SK-N-SH treated with all-trans-retinoic acid at 6 μM for 48 hours (cell line): ENCODE measurements around the gene CNPPD1.

Experiments
- ATAC-seq: fragments of 200-7000 bp; cut with Tn5 transposase; 3 replicates; pipeline ENCODE4 v1.9.1; 2020; ENCODE audit warnings: mild to moderate bottlenecking, moderate library complexity
- ARNTL ChIP-seq: fragments of 450-650 bp; formaldehyde crosslinking; IDR thresholded peaks from 2 replicates; pipeline ENCODE4 v1.5.0; 2020; ENCODE audit warnings: low read depth, mild to moderate bottlenecking, moderate library complexity, borderline replicate concordance
- BACH2 ChIP-seq: fragments of 250-450 bp; sonication (Bioruptor Pico); IDR thresholded peaks from 2 replicates; pipeline ENCODE4 v1.9.0; 2021; ENCODE audit warnings: mild to moderate bottlenecking, borderline replicate concordance
- CSDC2 ChIP-seq: fragments of 250-450 bp; sonication (Bioruptor Pico); IDR thresholded peaks from 2 replicates; pipeline ENCODE4 v1.5.0; 2020; ENCODE audit warnings: mild to moderate bottlenecking, moderate library complexity
- ESRRG ChIP-seq: fragments of 250-450 bp; sonication (Bioruptor Pico); IDR thresholded peaks from 2 replicates; pipeline ENCODE4 v1.6.1; 2021; ENCODE audit warnings: mild to moderate bottlenecking
- GLIS3 ChIP-seq: fragments of 250-450 bp; sonication (Bioruptor Pico); IDR thresholded peaks from 2 replicates; pipeline ENCODE4 v1.5.0; 2020; ENCODE audit warnings: mild to moderate bottlenecking, moderate library complexity
- OSR1 ChIP-seq: fragments of 250-450 bp; sonication (Bioruptor Pico); IDR thresholded peaks from 2 replicates; pipeline ENCODE4 v1.8.0; 2022; ENCODE audit warnings: moderate library complexity, mild to moderate bottlenecking, inconsistent platforms
- PPARA ChIP-seq: fragments of 250-450 bp; sonication (Bioruptor Pico); IDR thresholded peaks from 2 replicates; pipeline ENCODE4 v1.5.0; 2020; ENCODE audit warnings: mild to moderate bottlenecking, borderline replicate concordance
- RARB ChIP-seq: fragments of 250-450 bp; sonication (Bioruptor Pico); IDR thresholded peaks from 2 replicates; pipeline ENCODE4 v1.8.0; 2021; ENCODE audit warnings: mild to moderate bottlenecking, moderate library complexity
- TCF4 ChIP-seq: fragments of 250-450 bp; sonication (Bioruptor Pico); IDR thresholded peaks from 2 replicates; pipeline ENCODE4 v1.8.0; 2021; ENCODE audit warnings: mild to moderate bottlenecking, moderate library complexity, borderline replicate concordance
- TOX ChIP-seq: fragments of 250-450 bp; sonication (Bioruptor Pico); IDR thresholded peaks from 2 replicates; pipeline ENCODE4 v1.8.0; 2021; ENCODE audit warnings: mild to moderate bottlenecking, moderate library complexity, borderline replicate concordance
- ZC3H10 ChIP-seq: fragments of 250-450 bp; sonication (Bioruptor Pico); IDR thresholded peaks from 2 replicates; pipeline ENCODE4 v1.5.1; 2021; ENCODE audit warnings: mild to moderate bottlenecking, moderate library complexity
- ZFP30 ChIP-seq: fragments of 450-650 bp; formaldehyde crosslinking; IDR thresholded peaks from 2 replicates; pipeline ENCODE4 v1.5.0; 2022; ENCODE audit warnings: mild to moderate bottlenecking, moderate library complexity
- ZNF565 ChIP-seq: fragments of 450-650 bp; formaldehyde crosslinking; conservative IDR thresholded peaks from 2 replicates; pipeline ENCODE4 v1.5.0; 2020; ENCODE audit warnings: low read depth, mild to moderate bottlenecking, moderate library complexity
- ZNF8 ChIP-seq: fragments of 450-650 bp; formaldehyde crosslinking; IDR thresholded peaks from 2 replicates; pipeline ENCODE4 v1.5.0; 2020; ENCODE audit warnings: mild to moderate bottlenecking, moderate library complexity
- TF ChIP-seq, protein P1 (sequence below): fragments of 250-450 bp; sonication (Bioruptor Pico); IDR thresholded peaks from 2 replicates; pipeline ENCODE4 v1.8.0; 2021; ENCODE audit warnings: low read depth, mild to moderate bottlenecking, moderate library complexity, borderline replicate concordance
- TF ChIP-seq, protein P2 (sequence below): fragments of 250-450 bp; sonication (Bioruptor Pico); IDR thresholded peaks from 2 replicates; pipeline ENCODE4 v1.5.0; 2020; ENCODE audit warnings: mild to moderate bottlenecking, moderate library complexity
- TF ChIP-seq, protein P3 (sequence below): fragments of 250-450 bp; sonication (Bioruptor Pico); IDR thresholded peaks from 2 replicates; pipeline ENCODE4 v1.5.1; 2021; ENCODE audit warnings: mild to moderate bottlenecking, moderate library complexity
- TF ChIP-seq, protein P4 (sequence below): fragments of 250-450 bp; sonication (Bioruptor Pico); IDR thresholded peaks from 2 replicates; pipeline ENCODE4 v1.5.1; 2020; ENCODE audit warnings: low read depth, mild to moderate bottlenecking, moderate library complexity

CNPPD1 gene

DNA sequence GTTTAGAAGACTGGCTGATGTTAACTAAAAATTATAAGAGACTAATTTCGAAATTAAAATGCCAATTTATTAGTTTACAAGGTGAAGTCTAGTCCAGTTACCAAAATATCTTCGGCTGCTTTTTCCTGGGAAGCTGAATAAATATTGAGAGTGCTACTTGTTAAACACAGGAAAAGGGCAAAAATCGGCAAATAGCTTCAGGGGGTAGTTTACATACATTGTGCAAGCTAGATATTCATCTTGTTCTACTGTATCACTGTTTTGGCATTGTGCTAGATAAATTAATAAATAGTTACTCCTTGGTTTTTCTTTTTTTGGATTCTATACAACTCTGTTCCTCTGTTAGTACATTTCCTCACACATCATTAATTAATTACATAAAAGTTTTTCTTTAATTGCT lies 45.4 kb downstream of the CNPPD1 start:
- ATAC-seq, result no peak

DNA sequence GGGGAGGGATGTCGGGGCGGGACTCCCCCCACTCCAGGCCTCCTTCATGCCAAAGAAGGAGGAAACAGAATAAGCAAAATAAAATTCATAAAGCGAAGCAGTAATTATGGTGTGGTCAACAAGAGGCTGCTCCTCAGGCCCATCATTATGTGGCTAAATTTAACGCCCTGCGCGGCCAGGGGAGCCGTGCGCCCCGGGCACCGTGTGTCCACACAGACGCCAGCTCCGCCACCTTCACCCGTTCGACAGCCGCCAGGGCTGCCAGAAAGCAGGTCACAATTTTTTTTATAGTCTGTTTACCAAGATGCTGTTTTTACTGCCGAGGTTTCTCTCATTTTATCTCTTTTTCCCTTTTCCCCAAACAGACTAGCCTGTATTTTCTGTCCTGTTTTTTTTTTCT lies 47.1 kb downstream of the CNPPD1 start:
- TF ChIP-seq, protein P1, sequence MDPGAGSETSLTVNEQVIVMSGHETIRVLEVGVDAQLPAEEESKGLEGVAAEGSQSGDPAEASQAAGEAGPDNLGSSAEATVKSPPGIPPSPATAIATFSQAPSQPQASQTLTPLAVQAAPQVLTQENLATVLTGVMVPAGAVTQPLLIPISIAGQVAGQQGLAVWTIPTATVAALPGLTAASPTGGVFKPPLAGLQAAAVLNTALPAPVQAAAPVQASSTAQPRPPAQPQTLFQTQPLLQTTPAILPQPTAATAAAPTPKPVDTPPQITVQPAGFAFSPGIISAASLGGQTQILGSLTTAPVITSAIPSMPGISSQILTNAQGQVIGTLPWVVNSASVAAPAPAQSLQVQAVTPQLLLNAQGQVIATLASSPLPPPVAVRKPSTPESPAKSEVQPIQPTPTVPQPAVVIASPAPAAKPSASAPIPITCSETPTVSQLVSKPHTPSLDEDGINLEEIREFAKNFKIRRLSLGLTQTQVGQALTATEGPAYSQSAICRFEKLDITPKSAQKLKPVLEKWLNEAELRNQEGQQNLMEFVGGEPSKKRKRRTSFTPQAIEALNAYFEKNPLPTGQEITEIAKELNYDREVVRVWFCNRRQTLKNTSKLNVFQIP (CRISPR knock-in tag), result no peak
- TF ChIP-seq ARNTL (CRISPR knock-in tag) (no peak), BACH2 (CRISPR knock-in tag) (no peak), TCF4 (CRISPR knock-in tag) (no peak), ESRRG (CRISPR knock-in tag) (no peak), ZC3H10 (no peak), TOX (CRISPR knock-in tag) (no peak), ZNF8 (CRISPR knock-in tag) (no peak), PPARA (CRISPR knock-in tag) (no peak), CSDC2 (no peak), GLIS3 (CRISPR knock-in tag) (no peak), OSR1 (no peak)
- TF ChIP-seq, protein P2, sequence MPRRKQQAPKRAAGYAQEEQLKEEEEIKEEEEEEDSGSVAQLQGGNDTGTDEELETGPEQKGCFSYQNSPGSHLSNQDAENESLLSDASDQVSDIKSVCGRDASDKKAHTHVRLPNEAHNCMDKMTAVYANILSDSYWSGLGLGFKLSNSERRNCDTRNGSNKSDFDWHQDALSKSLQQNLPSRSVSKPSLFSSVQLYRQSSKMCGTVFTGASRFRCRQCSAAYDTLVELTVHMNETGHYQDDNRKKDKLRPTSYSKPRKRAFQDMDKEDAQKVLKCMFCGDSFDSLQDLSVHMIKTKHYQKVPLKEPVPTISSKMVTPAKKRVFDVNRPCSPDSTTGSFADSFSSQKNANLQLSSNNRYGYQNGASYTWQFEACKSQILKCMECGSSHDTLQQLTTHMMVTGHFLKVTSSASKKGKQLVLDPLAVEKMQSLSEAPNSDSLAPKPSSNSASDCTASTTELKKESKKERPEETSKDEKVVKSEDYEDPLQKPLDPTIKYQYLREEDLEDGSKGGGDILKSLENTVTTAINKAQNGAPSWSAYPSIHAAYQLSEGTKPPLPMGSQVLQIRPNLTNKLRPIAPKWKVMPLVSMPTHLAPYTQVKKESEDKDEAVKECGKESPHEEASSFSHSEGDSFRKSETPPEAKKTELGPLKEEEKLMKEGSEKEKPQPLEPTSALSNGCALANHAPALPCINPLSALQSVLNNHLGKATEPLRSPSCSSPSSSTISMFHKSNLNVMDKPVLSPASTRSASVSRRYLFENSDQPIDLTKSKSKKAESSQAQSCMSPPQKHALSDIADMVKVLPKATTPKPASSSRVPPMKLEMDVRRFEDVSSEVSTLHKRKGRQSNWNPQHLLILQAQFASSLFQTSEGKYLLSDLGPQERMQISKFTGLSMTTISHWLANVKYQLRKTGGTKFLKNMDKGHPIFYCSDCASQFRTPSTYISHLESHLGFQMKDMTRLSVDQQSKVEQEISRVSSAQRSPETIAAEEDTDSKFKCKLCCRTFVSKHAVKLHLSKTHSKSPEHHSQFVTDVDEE (CRISPR knock-in tag), result no peak
- TF ChIP-seq, protein P3, sequence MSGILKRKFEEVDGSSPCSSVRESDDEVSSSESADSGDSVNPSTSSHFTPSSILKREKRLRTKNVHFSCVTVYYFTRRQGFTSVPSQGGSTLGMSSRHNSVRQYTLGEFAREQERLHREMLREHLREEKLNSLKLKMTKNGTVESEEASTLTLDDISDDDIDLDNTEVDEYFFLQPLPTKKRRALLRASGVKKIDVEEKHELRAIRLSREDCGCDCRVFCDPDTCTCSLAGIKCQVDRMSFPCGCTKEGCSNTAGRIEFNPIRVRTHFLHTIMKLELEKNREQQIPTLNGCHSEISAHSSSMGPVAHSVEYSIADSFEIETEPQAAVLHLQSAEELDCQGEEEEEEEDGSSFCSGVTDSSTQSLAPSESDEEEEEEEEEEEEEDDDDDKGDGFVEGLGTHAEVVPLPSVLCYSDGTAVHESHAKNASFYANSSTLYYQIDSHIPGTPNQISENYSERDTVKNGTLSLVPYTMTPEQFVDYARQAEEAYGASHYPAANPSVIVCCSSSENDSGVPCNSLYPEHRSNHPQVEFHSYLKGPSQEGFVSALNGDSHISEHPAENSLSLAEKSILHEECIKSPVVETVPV (CRISPR knock-in tag), result no peak
- ATAC-seq, result no peak

More for the DNA sequence above, 45.4 kb downstream of the CNPPD1 start:
- no peak for TF ChIP-seq TOX (CRISPR knock-in tag)
- no peak for TF ChIP-seq ZNF565 (CRISPR knock-in tag)
- TF ChIP-seq, protein P4, sequence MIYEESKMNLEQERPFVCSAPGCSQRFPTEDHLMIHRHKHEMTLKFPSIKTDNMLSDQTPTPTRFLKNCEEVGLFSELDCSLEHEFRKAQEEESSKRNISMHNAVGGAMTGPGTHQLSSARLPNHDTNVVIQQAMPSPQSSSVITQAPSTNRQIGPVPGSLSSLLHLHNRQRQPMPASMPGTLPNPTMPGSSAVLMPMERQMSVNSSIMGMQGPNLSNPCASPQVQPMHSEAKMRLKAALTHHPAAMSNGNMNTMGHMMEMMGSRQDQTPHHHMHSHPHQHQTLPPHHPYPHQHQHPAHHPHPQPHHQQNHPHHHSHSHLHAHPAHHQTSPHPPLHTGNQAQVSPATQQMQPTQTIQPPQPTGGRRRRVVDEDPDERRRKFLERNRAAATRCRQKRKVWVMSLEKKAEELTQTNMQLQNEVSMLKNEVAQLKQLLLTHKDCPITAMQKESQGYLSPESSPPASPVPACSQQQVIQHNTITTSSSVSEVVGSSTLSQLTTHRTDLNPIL, result no peak
- TF ChIP-seq BACH2 (CRISPR knock-in tag), result no peak
- TF ChIP-seq ZNF8 (CRISPR knock-in tag), result no peak
- TF ChIP-seq, protein P2 (CRISPR knock-in tag), result no peak
- no peak for TF ChIP-seq ZFP30 (CRISPR knock-in tag)
- no peak for TF ChIP-seq ARNTL (CRISPR knock-in tag)
- no peak for TF ChIP-seq OSR1
- TF ChIP-seq, protein P3 (CRISPR knock-in tag), result no peak
- no peak for TF ChIP-seq TCF4 (CRISPR knock-in tag)

DNA sequence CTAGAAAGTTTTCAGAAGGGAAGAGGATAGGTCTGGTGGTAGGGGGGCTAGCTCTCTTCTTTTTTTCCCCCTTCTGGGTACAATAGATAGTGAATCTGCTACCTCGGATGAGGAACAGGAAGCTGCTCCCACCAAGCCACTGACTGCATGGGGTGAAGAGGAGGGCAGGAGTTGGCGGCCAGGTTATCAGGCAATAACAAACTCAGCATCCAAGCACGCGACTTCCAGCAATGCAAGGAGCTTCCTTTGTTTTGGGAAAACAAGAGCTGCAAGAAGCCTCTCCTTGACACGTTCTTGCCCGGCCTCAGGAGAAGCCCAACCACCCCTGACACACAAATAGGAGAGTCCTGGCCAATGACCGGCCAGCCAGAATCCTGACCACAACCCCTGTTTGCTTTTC lies 48.3 kb downstream of the CNPPD1 start:
- no peak for ATAC-seq
- TF ChIP-seq OSR1 (no peak), RARB (CRISPR knock-in tag) (no peak)
